Measurements from ENCODE around the gene ZC3H7B.
"Not testable (repeated sequence)": the region's sequence is repeated elsewhere in the genome, so short reads cannot be mapped to it uniquely, and the experiment has no call there.

- not testable (repeated sequence) for TF ChIP-seq CTCF (IDR thresholded peaks at IDR 0.05; ENCODE audit: low read depth, low read length, poor library complexity, severe bottlenecking); EZH2phosphoT487 (IDR thresholded peaks at IDR 0.05; ENCODE audit: borderline replicate concordance, low read length)
Observed at GRCh38 chr22:41402851-41403250, 101.5 kb downstream of the ZC3H7B start.

Data from DOHH2 (cell line).